OCI-LY7 (cell line): ENCODE data around the gene HDAC4. TPM values are rescaled to one million over a fixed set of nuclear protein-coding genes. Genes with fewer than 3 reads are reported as not detected.

Experiments
- BruUV-seq: library from RNA; stranded (reverse); fragments of 400-500 nt; replicated peaks from 2 replicates; lab custom pipeline; 2021; lab: Mats Ljungman, UMichigan
- CTCF ChIA-PET: fragments of 300-600 bp; sonication (Branson Sonifier 250); formaldehyde crosslinking; loops from one replicate; lab custom pipeline; 2022; ENCODE audit warnings: antibody characterized with exemption; ENCODE audit not compliant: unreplicated experiment; lab: Charles Lee
- POLR2A ChIA-PET: fragments of 300-600 bp; sonication (Branson Sonifier 250); formaldehyde crosslinking; loops from one replicate; lab custom pipeline; 2022; ENCODE audit warnings: antibody characterized with exemption; lab: Charles Lee
- DNase-seq: peaks from one replicate; pipeline ENCODE4 v3.0.0-alpha.2; 2015; ENCODE audit warnings: low spot score
- H2AFZ ChIP-seq: fragments of 200-600 bp; sonication (generic), shearing (Covaris generic); 2 replicates; pipeline ENCODE4 v1.6.1; 2014; ENCODE audit warnings: mild to moderate bottlenecking, antibody characterized with exemption, low read length, moderate library complexity
- H3K27ac ChIP-seq: fragments of 200-600 bp; sonication (generic); 2 replicates; pipeline ENCODE4 v1.5.1; 2014; ENCODE audit warnings: mixed run types, low read depth, mild to moderate bottlenecking, moderate library complexity, low read length, inconsistent platforms; ENCODE audit not compliant: poor library complexity, severe bottlenecking
- H3K36me3 ChIP-seq: fragments of 200-600 bp; sonication (generic); 2 replicates; pipeline ENCODE4 v1.6.1; 2014; ENCODE audit warnings: mild to moderate bottlenecking, antibody characterized with exemption, low read length, moderate library complexity, mixed read lengths; ENCODE audit not compliant: insufficient read depth
- H3K4me1 ChIP-seq: fragments of 200-600 bp; sonication (generic); 2 replicates; pipeline ENCODE4 v1.5.1; 2014; ENCODE audit warnings: mild to moderate bottlenecking, low read length; ENCODE audit not compliant: insufficient read depth, poor library complexity, severe bottlenecking
- H3K4me2 ChIP-seq: fragments of 200-600 bp; sonication (generic); 2 replicates; pipeline ENCODE4 v1.6.1; 2014; ENCODE audit warnings: mild to moderate bottlenecking, low read length
- H3K4me3 ChIP-seq: fragments of 200-600 bp; sonication (generic); 2 replicates; pipeline ENCODE4 v1.5.1; 2014; ENCODE audit warnings: mild to moderate bottlenecking, low read depth, low read length; ENCODE audit not compliant: poor library complexity, severe bottlenecking
- H3K79me2 ChIP-seq: fragments of 200-600 bp; sonication (generic); 2 replicates; pipeline ENCODE4 v1.6.1; 2016; ENCODE audit warnings: low read depth, mild to moderate bottlenecking, low read length, moderate library complexity, mixed read lengths; ENCODE audit not compliant: insufficient read depth
- H3K9me2 ChIP-seq: fragments of 200-600 bp; sonication (generic); 2 replicates; pipeline ENCODE4 v1.6.1; 2016; ENCODE audit warnings: mild to moderate bottlenecking, low read length, mixed read lengths; ENCODE audit not compliant: insufficient read depth
- H3K9me3 ChIP-seq: fragments of 200-600 bp; sonication (generic); 2 replicates; pipeline ENCODE4 v1.6.1; 2014; ENCODE audit warnings: mild to moderate bottlenecking, mixed run types, low read length, mixed read lengths
- H4K20me1 ChIP-seq: fragments of 200-600 bp; sonication (generic); 2 replicates; pipeline ENCODE4 v1.6.1; 2014; ENCODE audit warnings: mild to moderate bottlenecking, antibody characterized with exemption, low read length, moderate library complexity, mixed read lengths; ENCODE audit not compliant: insufficient read depth
- EZH2phosphoT487 ChIP-seq: fragments of 200-600 bp; sonication (generic); IDR thresholded peaks from 2 replicates; pipeline ENCODE4 v1.6.1; 2018; ENCODE audit warnings: low read depth, borderline replicate concordance, mild to moderate bottlenecking, mixed run types, antibody characterized with exemption, low read length, moderate library complexity, mixed read lengths
- intact Hi-C: fragments of 100-400 bp; cut with micrococcal nuclease; formaldehyde crosslinking; loops from one replicate; pipeline ENCODE4 v1.10.0; 2022; ENCODE audit not compliant: unreplicated experiment
- total RNA-seq, 2 experiments: library from RNA; depleted of rRNA in 1 of 2; stranded (reverse); fragments of >200 nt in 1 of 2; shearing (Covaris generic) in 1 of 2; gene quantifications; 2 replicates each; pipeline ENCODE4 v1.2.3, GENCODE V29; 2014 to 2022
- TF ChIP-seq, protein P1 (sequence below): fragments of 200-600 bp; sonication (generic); conservative IDR thresholded peaks from 2 replicates; pipeline ENCODE4 v1.5.1; 2014; ENCODE audit warnings: mild to moderate bottlenecking, antibody characterized with exemption, low read length, moderate library complexity, mixed read lengths

Gene HDAC4
- total RNA-seq, 2 experiments from 2014 or later = 10.2 to 20.6 TPM

DNA sequence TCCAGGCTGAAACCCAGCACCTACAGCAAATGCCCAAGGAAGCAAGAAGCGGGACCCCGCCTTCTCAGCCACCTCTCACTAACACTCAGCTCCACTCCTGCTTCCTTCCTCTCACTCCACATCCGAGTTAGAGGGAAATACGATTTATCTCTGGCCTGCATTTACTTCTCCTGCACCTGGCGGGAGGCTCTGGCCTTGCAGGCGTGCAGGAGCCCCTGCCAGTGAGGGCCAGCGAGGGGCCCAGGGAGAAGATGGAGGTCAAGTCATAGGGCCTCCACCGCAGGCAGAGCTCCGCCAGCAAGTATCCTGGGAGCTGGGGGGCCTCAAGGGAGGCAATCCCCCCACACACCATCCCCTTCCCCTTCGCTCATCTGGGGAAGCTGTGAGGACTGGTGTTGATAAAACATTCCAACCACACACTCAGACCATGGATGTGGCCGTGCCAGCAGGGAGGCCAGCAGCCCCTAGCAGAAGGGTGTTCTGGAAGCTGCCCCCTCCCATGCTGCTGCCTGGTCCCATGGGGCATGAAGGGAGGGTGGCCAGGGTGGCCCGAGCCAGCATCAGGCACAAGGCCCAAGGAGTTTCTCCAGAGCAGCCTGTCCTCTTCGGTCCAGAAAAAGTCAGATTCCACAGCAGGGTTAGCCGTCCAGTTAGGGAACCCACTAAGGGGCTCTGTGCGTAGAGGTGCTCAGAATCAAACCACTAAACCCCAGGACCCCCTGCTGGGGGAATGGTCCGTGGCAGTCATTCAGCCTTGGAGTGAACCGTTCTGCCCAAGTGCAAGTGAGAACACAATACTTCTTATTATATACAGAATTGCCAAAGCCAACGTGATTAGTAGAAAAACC lies 91.2 kb downstream of the HDAC4 start:
- intact Hi-C loops = no loop called here
- CTCF ChIA-PET = no interaction called here
- no peak for DNase-seq
- no TSS peak for BruUV-seq
- Histone ChIP-seq H4K20me1 (no peaks in the 10 kb centered on the region), H3K79me2 (no peaks in the 10 kb centered on the region), H3K36me3 (no peaks in the 10 kb centered on the region), H3K4me3 (no peak overlapping the region), H3K4me2 (no peak overlapping the region), H3K4me1 (no peaks in the 10 kb centered on the region), H3K9me3 (0 out of 2 replicates have a peak, but pooled peaks cover 3% of the 10 kb centered on the region), H3K27ac (no peak overlapping the region), H2AFZ (no peak overlapping the region), H3K9me2 (no peaks in the 10 kb centered on the region)
- POLR2A ChIA-PET = no interaction called here
- no peak for TF ChIP-seq EZH2phosphoT487
- TF ChIP-seq, protein P1, sequence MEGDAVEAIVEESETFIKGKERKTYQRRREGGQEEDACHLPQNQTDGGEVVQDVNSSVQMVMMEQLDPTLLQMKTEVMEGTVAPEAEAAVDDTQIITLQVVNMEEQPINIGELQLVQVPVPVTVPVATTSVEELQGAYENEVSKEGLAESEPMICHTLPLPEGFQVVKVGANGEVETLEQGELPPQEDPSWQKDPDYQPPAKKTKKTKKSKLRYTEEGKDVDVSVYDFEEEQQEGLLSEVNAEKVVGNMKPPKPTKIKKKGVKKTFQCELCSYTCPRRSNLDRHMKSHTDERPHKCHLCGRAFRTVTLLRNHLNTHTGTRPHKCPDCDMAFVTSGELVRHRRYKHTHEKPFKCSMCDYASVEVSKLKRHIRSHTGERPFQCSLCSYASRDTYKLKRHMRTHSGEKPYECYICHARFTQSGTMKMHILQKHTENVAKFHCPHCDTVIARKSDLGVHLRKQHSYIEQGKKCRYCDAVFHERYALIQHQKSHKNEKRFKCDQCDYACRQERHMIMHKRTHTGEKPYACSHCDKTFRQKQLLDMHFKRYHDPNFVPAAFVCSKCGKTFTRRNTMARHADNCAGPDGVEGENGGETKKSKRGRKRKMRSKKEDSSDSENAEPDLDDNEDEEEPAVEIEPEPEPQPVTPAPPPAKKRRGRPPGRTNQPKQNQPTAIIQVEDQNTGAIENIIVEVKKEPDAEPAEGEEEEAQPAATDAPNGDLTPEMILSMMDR = no peak

DNA sequence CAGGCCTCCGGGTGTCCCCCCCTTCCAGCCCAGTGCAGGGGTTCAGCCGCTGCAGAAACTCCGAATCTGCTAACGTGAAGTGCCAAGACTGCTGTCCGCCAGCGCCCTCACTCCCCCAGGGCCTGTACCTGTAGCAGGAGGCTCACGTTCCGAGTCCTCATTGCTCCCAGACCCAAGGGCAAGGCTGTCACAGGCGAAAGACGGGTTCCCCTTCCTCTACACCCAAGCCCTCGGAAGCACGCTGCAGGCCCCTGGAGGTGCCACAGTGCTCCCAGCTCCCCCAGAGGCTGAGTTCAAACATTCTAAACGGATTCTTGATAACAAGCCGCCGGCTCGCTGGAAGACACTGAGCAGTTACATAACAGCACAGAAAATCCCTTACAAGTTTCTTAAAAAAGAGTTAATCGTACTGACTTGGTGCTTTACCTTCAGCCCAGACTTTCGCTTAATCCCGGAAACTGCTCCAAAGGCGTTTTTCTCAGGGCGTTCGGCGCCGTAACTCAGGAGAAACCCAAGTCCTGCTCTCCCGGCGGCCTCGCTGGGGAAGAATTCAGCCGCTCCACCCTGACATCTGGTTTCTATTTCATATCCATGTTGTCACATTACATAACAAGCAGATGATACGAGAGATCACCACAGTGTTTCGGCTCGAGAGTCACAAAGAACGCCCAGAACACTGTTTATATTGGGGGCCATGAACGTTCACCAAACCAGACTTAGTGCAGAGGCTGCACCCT lies 92.0 kb downstream of the HDAC4 start:
- Histone ChIP-seq H2AFZ (no peak overlapping the region), H3K4me2 (no peak overlapping the region), H3K27ac (no peak overlapping the region), H3K79me2 (no peaks in the 10 kb centered on the region), H3K9me2 (no peaks in the 10 kb centered on the region), H3K36me3 (no peaks in the 10 kb centered on the region), H3K4me1 (no peaks in the 10 kb centered on the region), H3K4me3 (no peak overlapping the region), H3K9me3 (no peaks in the 10 kb centered on the region), H4K20me1 (no peaks in the 10 kb centered on the region)
- intact Hi-C loops = no loop called here
- no peak for TF ChIP-seq EZH2phosphoT487
- TF ChIP-seq, protein P1 = no peak
- BruUV-seq = no TSS peak
- CTCF ChIA-PET = no interaction called here
- POLR2A ChIA-PET = interaction anchor here (0.6 kb wide), 2 partner anchors 112 to 400 kb away, joined by 3 read pairs; no protein-coding TSS in a partner anchor
- no peak for DNase-seq
